ENCODE measurements around the gene TTLL1. TPM values are rescaled to one million over a fixed set of nuclear protein-coding genes. Genes with fewer than 3 reads are reported as not detected.
A peak's percentile ranks its signal among the peaks of the same experiment; 100 is the strongest.

Gene TTLL1
- total RNA-seq, 1 experiment from 2014 or later, result 4.1 TPM

- DNase-seq, result no peak
- no TSS peak for BruUV-seq (replicated peaks)
- Histone ChIP-seq H3K36me3 (ENCODE audit: control insufficient read depth, insufficient read depth, low read length) (no peaks in the 10 kb centered on the region), H3K27me3 (replicated peaks; ENCODE audit: control insufficient read depth, insufficient read depth, low read length) (no peaks in the 10 kb centered on the region), H3K4me3 (ENCODE audit: low read depth, low read length) (no peak overlapping the region), H3K9me3 (peaks cover 11% of the 10 kb centered on the region), H3K4me1 (peaks cover 52% of the 10 kb centered on the region)
- H3K36me3 Mint-ChIP-seq (ENCODE audit: insufficient read depth, unreplicated experiment), result peaks cover 14% of the 10 kb centered on the region
- no peaks in the 10 kb centered on the region for H3K27me3 Mint-ChIP-seq (ENCODE audit: insufficient read depth, unreplicated experiment)
- no peak overlapping the region for H3K4me3 Mint-ChIP-seq (ENCODE audit: unreplicated experiment)
- H3K27ac Mint-ChIP-seq (ENCODE audit: unreplicated experiment), result no peak overlapping the region
- CTCF ChIA-PET, result no interaction called here
- TF ChIP-seq CTCF (IDR thresholded peaks at IDR 0.05; ENCODE audit: insufficient read depth in 1 of 2, low read depth in 1 of 2, low read length in 1 of 2, severe bottlenecking in 1 of 2, unreplicated experiment in 1 of 2), result no peak
- H3K9me3 Mint-ChIP-seq (ENCODE audit: unreplicated experiment), result peaks cover 6% of the 10 kb centered on the region
- intact Hi-C loops (cut with micrococcal nuclease; ENCODE audit: unreplicated experiment), result no loop called here
- peaks cover 26% of the 10 kb centered on the region for H3K4me1 Mint-ChIP-seq (ENCODE audit: low read depth, unreplicated experiment)
- POLR2A ChIA-PET, result interaction anchor here (0.6 kb wide), 2 partner anchors 16 to 252 kb away, joined by 3 read pairs; no protein-coding TSS in a partner anchor
Observed at GRCh38 chr22:43101306-43101705, 12.1 kb upstream of the TTLL1 start.

GRCh38 chr22:43100225-43100624 lies 11.0 kb upstream of the TTLL1 start:
- Mint-ChIP-seq H3K27ac (ENCODE audit: unreplicated experiment) (peak overlapping the region; percentile 67), H3K36me3 (ENCODE audit: insufficient read depth, unreplicated experiment) (peaks cover 20% of the 10 kb centered on the region), H3K9me3 (ENCODE audit: unreplicated experiment) (peaks cover 17% of the 10 kb centered on the region), H3K4me1 (ENCODE audit: low read depth, unreplicated experiment) (peaks cover 22% of the 10 kb centered on the region), H3K27me3 (ENCODE audit: insufficient read depth, unreplicated experiment) (no peaks in the 10 kb centered on the region), H3K4me3 (ENCODE audit: unreplicated experiment) (no peak overlapping the region)
- DNase-seq, result peak; percentile 56 to 73
- peaks cover 12% of the 10 kb centered on the region for H3K9me3 ChIP-seq
- H3K4me3 ChIP-seq (ENCODE audit: low read depth, low read length), result no peak overlapping the region
- H3K27me3 ChIP-seq (replicated peaks; ENCODE audit: control insufficient read depth, insufficient read depth, low read length), result no peaks in the 10 kb centered on the region
- TF ChIP-seq CTCF (IDR thresholded peaks at IDR 0.05; ENCODE audit: insufficient read depth in 1 of 2, low read depth in 1 of 2, low read length in 1 of 2, severe bottlenecking in 1 of 2, unreplicated experiment in 1 of 2), result no peak
- ChIA-PET POLR2A (no interaction called here), CTCF (no interaction called here)
- intact Hi-C loops (cut with micrococcal nuclease; ENCODE audit: unreplicated experiment), result no loop called here
- BruUV-seq (replicated peaks), result no TSS peak
- H3K4me1 ChIP-seq, result peaks cover 49% of the 10 kb centered on the region
- H3K36me3 ChIP-seq (ENCODE audit: control insufficient read depth, insufficient read depth, low read length), result no peaks in the 10 kb centered on the region

- peaks cover 13% of the 10 kb centered on the region for H3K4me1 Mint-ChIP-seq (ENCODE audit: low read depth, unreplicated experiment)
- H3K27me3 Mint-ChIP-seq (ENCODE audit: insufficient read depth, unreplicated experiment), result no peaks in the 10 kb centered on the region
- no peaks in the 10 kb centered on the region for H3K27me3 ChIP-seq (replicated peaks; ENCODE audit: control insufficient read depth, insufficient read depth, low read length)
- peak overlapping the region; percentile 63 for H3K27ac Mint-ChIP-seq (ENCODE audit: unreplicated experiment)
- no peaks in the 10 kb centered on the region for H3K36me3 ChIP-seq (ENCODE audit: control insufficient read depth, insufficient read depth, low read length)
- peaks cover 40% of the 10 kb centered on the region for H3K4me1 ChIP-seq
- peaks cover 12% of the 10 kb centered on the region for H3K9me3 ChIP-seq
- peaks cover 19% of the 10 kb centered on the region for H3K9me3 Mint-ChIP-seq (ENCODE audit: unreplicated experiment)
- POLR2A ChIA-PET, result no interaction called here
- TF ChIP-seq CTCF (IDR thresholded peaks at IDR 0.05; ENCODE audit: insufficient read depth in 1 of 2, low read depth in 1 of 2, low read length in 1 of 2, severe bottlenecking in 1 of 2, unreplicated experiment in 1 of 2), result no peak
- CTCF ChIA-PET, result no interaction called here
- H3K36me3 Mint-ChIP-seq (ENCODE audit: insufficient read depth, unreplicated experiment), result peaks cover 18% of the 10 kb centered on the region
- intact Hi-C loops (cut with micrococcal nuclease; ENCODE audit: unreplicated experiment), result no loop called here
- DNase-seq, result no peak
- no peak overlapping the region for H3K4me3 Mint-ChIP-seq (ENCODE audit: unreplicated experiment)
- H3K4me3 ChIP-seq (ENCODE audit: low read depth, low read length), result no peak overlapping the region
- no TSS peak for BruUV-seq (replicated peaks)
Observed at GRCh38 chr22:43099095-43099494, 9.9 kb upstream of the TTLL1 start.

All from Caco-2 (cell line).